ENCODE results near the gene SNED1. TPM values are rescaled to one million over a fixed set of nuclear protein-coding genes. Genes with fewer than 3 reads are reported as not detected.

SNED1 gene
- total and polyA plus RNA-seq, 2 experiments from 2014 or later = 1.5 to 2.8 TPM

- TF ChIP-seq REST (IDR thresholded peaks at IDR 0.05; ENCODE audit: unreplicated experiment) (no peak), CREB1 (CRISPR knock-in tag; IDR thresholded peaks at IDR 0.05; ENCODE audit: low read depth) (no peak), ZNF462 (CRISPR knock-in tag; IDR thresholded peaks at IDR 0.05) (no peak)
Measured at GRCh38 chr2:240993446-240994170, 4.8 kb upstream of the SNED1 start (continued).

Measured in GM23338 (cell line).